ENCODE measurements around the gene ROS1. TPM values are rescaled to one million over a fixed set of nuclear protein-coding genes. Genes with fewer than 3 reads are reported as not detected.
A peak's percentile ranks its signal among the peaks of the same experiment; 100 is the strongest.

ROS1 gene
- total RNA-seq, 4 donors from 2014 or later, result 0.18 to 0.94 (median 0.47) TPM; not detected in 1

GRCh38 chr6:117389227-117390057 is 36.3 kb downstream of the ROS1 start:
- peak in 1 of 3 donors; percentile 56 for DNase-seq
- H3K4me1 ChIP-seq, result peaks cover 0 to 3% (median 0%) of the 10 kb centered on the region in 4 donors
- H3K4me3 ChIP-seq, result no peak overlapping the region
- H3K27me3 ChIP-seq, result no peaks in the 10 kb centered on the region
- TF ChIP-seq POLR2A (IDR thresholded peaks at IDR 0.05) (no peak), CTCF (IDR thresholded peaks at IDR 0.05) (no peak)
- H3K36me3 ChIP-seq, result no peaks in the 10 kb centered on the region
- H3K9me3 ChIP-seq, result no peaks in the 10 kb centered on the region
- no peak overlapping the region for H3K27ac ChIP-seq

- Histone ChIP-seq H3K4me3 (no peak overlapping the region), H3K27me3 (no peaks in the 10 kb centered on the region), H3K27ac (no peak overlapping the region), H3K9me3 (no peaks in the 10 kb centered on the region), H3K36me3 (no peaks in the 10 kb centered on the region), H3K4me1 (peaks cover 0 to 3% (median 0%) of the 10 kb centered on the region in 4 donors)
- TF ChIP-seq CTCF (IDR thresholded peaks at IDR 0.05) (no peak), POLR2A (IDR thresholded peaks at IDR 0.05) (no peak)
- DNase-seq, result no peak
These were observed 38.2 kb downstream of the ROS1 start for GRCh38 chr6:117387454-117387974.

GRCh38 chr6:117384659-117385058 is 41.1 kb downstream of the ROS1 start:
- no peak for DNase-seq
- H3K9me3 ChIP-seq, result no peaks in the 10 kb centered on the region
- no peak overlapping the region for H3K27ac ChIP-seq
- H3K4me1 ChIP-seq, result no peaks in the 10 kb centered on the region
- H3K27me3 ChIP-seq, result no peaks in the 10 kb centered on the region
- H3K36me3 ChIP-seq, result no peaks in the 10 kb centered on the region
- TF ChIP-seq CTCF (IDR thresholded peaks at IDR 0.05), result no peak
- no peak for TF ChIP-seq POLR2A (IDR thresholded peaks at IDR 0.05)
- no peak overlapping the region for H3K4me3 ChIP-seq

GRCh38 chr6:117381749-117382148 is 44.0 kb downstream of the ROS1 start:
- no peak for TF ChIP-seq CTCF (IDR thresholded peaks at IDR 0.05)
- no peak for TF ChIP-seq POLR2A (IDR thresholded peaks at IDR 0.05)
- Histone ChIP-seq H3K27ac (no peak overlapping the region), H3K27me3 (no peaks in the 10 kb centered on the region), H3K9me3 (no peaks in the 10 kb centered on the region), H3K36me3 (no peaks in the 10 kb centered on the region), H3K4me1 (no peaks in the 10 kb centered on the region), H3K4me3 (no peak overlapping the region)
- DNase-seq, result no peak

GRCh38 chr6:117380298-117380697 is 45.4 kb downstream of the ROS1 start:
- Histone ChIP-seq H3K27ac (no peak overlapping the region), H3K27me3 (no peaks in the 10 kb centered on the region), H3K4me1 (no peaks in the 10 kb centered on the region), H3K9me3 (no peaks in the 10 kb centered on the region), H3K4me3 (no peak overlapping the region), H3K36me3 (no peaks in the 10 kb centered on the region)
- TF ChIP-seq CTCF (IDR thresholded peaks at IDR 0.05) (no peak), POLR2A (IDR thresholded peaks at IDR 0.05) (no peak)
- no peak for DNase-seq
